ENCODE measurements around the gene ZNF286A.
"Not testable (repeated sequence)": the region's sequence is repeated elsewhere in the genome, so short reads cannot be mapped to it uniquely, and the experiment has no call there.

ZNF286A gene

DNA sequence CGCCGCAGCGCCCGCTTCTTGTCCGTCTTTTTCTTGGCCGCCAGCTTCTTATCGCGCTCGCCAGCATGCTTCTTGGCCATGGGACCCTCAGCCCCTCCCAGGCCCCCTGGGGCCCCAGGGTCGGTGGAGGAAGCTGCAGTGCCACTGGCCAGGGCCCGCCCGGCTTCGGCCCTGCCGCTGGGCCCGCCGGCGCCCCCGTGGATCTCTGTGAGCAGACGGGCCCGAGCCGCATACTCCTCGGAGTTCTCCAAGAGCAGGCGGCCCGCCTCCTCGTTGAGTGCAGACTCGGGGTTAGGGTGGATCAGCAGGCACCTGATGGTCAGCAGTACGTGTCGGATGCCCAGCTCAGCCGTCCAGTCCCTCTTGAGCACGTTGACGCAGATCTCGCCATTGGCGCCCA, 4.7 kb downstream of the ZNF286A start:
- DNase-seq: not testable (repeated sequence)

DNA sequence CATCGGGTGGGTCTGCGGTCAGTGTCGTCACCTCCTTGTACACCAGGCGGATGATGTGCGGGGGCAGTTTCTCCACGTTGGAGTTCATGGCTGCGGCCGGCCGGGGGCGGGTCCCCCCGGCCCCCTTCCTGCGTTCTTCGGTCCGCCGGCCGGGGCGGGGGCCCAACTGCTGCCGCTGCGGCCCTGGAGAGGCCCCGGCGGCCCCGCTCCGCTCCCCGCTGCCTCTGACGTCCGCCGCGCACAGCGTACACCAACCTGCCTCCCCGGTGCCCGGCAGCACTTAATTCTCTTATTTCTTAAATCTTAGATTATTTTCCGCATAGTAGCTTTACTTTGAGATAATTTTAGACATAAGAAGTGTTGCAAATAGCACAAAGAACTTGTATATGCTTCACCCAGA, 5.3 kb downstream of the ZNF286A start:
- not testable (repeated sequence) for DNase-seq

GRCh38 chr17:15708879-15709278, 9.3 kb downstream of the ZNF286A start:
- not testable (repeated sequence) for DNase-seq

GRCh38 chr17:15716601-15717563, 17.3 kb downstream of the ZNF286A start:
- DNase-seq: not testable (repeated sequence)

- not testable (repeated sequence) for DNase-seq
Measured at GRCh38 chr17:15730535-15730934, 31.0 kb downstream of the ZNF286A start.

- DNase-seq: not testable (repeated sequence)
Measured at GRCh38 chr17:15731900-15732299, 32.3 kb downstream of the ZNF286A start, which contains the start of gene TBC1D26. Gene TBC1D26, plus strand, starts transcription at chr17:15732283. Its CDS starts 3,066 bp downstream, at chr17:15735349.

GRCh38 chr17:15733174-15733789, 33.7 kb downstream of the ZNF286A start:
- not testable (repeated sequence) for DNase-seq

GRCh38 chr17:15736578-15736977, 37.0 kb downstream of the ZNF286A start:
- not testable (repeated sequence) for DNase-seq

DNA sequence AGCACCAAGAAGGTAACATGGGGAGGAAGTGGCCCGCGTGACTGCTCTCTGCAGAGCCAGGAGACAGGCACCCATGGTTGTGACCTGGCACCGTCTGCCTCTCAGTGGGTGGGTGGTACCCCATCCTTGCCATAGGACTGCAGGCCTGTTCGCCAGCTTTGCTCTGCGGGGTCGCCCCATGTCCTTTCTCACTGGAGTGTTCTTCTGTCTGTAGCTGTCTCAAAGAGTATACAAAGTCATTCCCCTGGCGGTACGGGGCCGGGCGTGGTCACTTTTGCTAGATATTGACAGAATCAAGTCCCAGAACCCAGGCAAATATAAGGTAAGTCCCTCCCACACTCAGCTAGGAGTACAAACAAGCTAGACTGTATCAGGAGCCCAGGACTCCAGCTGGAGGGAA, 38.5 kb downstream of the ZNF286A start:
- DNase-seq: no peak

GRCh38 chr17:15739259-15739658, 39.7 kb downstream of the ZNF286A start:
- DNase-seq: not testable (repeated sequence)

- DNase-seq: not testable (repeated sequence)
Measured at GRCh38 chr17:15740041-15740440, 40.5 kb downstream of the ZNF286A start.

GRCh38 chr17:15740570-15741120, 41.1 kb downstream of the ZNF286A start:
- DNase-seq: no peak

DNA sequence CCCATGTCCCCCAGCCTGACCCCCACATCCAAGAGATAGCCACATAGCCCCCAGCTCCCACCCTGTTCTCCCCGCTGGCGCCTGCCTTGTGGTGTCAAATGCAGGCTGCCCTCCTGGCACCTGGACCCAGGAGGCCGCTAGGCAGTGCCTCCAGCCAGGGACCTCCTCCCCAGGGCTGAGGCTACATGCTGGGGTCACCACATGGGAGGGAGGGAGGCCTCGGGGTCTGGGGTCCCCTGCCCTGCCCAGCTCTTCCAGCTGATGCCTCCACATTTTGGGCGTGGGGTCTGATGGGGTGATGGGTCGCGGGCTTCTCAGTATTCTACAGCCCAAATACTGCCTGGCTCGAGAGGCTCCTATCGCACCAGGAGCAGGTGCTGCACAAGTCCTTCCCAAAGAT, 42.1 kb downstream of the ZNF286A start:
- no peak for DNase-seq

GRCh38 chr17:15742051-15742795, 42.7 kb downstream of the ZNF286A start:
- DNase-seq: no peak

DNA sequence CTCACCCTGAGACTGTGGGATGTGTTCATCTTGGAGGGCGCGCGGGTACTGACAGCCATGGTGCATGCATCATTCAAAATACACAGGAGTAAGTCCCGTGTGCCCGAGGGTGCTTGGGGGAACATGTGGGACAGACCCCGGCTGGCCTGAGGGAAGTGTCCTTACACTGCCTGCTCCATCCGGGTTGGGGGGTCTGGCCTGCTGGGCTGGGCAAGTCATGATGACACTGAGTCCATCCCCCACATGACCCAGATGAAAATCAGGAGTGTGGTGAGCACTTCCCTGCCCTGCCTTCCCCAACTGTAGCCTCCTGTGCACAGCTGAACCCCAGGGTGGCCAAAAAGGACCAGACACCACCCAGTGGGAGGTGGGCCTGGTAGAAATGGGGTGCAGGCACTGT, 43.4 kb downstream of the ZNF286A start:
- no peak for DNase-seq

- DNase-seq: no peak
Measured at GRCh38 chr17:15744074-15744676, 44.6 kb downstream of the ZNF286A start.

DNA sequence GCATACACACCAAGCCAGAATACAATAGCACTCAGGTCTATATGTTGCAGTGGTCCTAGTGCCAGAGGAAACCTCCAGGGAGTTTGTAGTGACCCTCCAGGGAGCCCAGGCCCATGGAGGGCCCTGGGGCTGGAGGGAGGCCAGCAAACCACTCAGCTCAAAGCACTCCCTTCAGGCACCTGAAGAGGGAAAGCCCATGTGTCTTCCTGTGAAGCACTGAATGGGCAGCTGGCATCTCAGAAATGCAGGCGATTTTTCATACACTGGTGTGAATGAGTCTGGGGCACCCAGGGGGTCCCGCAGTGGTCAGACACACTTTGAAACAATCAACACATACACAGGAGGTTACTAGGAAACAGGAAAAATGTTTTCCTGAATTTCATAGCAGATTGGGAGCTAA, 45.3 kb downstream of the ZNF286A start:
- DNase-seq: no peak

DNA sequence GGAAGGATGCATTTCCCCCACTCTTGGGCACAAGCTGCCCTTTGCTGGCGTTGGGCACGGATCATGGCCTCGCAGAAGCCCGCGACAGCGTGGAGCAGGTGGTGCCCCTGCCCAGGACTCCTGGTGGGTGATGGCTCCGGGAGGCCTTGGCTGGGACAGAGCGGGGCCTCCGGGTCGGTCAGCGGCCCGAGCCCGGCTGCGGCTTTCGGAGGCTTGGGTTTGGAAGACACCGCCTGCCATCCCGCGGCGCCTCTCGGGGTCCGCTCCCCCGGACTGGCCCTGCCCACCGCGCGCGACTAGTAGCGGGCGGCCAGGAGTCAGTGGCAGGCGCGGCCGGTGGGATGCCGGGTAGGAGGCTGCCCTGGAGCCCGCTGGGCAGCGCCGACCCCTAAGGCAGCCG, 49.9 kb downstream of the ZNF286A start:
- not testable (repeated sequence) for DNase-seq

- DNase-seq: not testable (repeated sequence)
Measured at GRCh38 chr17:15768865-15769533, 69.4 kb downstream of the ZNF286A start.

All from activated CD4-positive, alpha-beta T cell treated with anti-CD3 and anti-CD28 coated beads for 1 hour (primary cell).